Activated CD4-positive, alpha-beta memory T cell treated with anti-CD3 and anti-CD28 coated beads for 36 hours (primary cell): Measurements from ENCODE around the gene KIF26B. TPM values are rescaled to one million over a fixed set of nuclear protein-coding genes. Genes with fewer than 3 reads are reported as not detected.

ENCODE experiments used
- CTCF ChIA-PET: fragments of 350-600 bp; sonication (Branson Sonifier 250); formaldehyde crosslinking; loops from one replicate; lab custom pipeline; 2021; ENCODE audit warnings: antibody characterized with exemption, inconsistent platforms; lab: Charles Lee
- POLR2A ChIA-PET: fragments of 350-600 bp; sonication (Branson Sonifier 250); formaldehyde crosslinking; loops from one replicate; lab custom pipeline; 2021; ENCODE audit warnings: antibody characterized with exemption; lab: Charles Lee
- DNase-seq: peaks from one replicate; pipeline ENCODE4 v3.0.0-alpha.2; 2020
- H3K27ac Mint-ChIP-seq: one replicate; pipeline ENCODE4 v1.8.0; 2021; ENCODE audit warnings: mixed read lengths
- H3K27me3 Mint-ChIP-seq: one replicate; pipeline ENCODE4 v1.8.0; 2021; ENCODE audit warnings: mixed read lengths
- H3K36me3 Mint-ChIP-seq: one replicate; pipeline ENCODE4 v1.8.0; 2021; ENCODE audit warnings: mixed read lengths
- H3K4me1 Mint-ChIP-seq: one replicate; pipeline ENCODE4 v1.8.0; 2021; ENCODE audit warnings: low read depth, mixed read lengths
- H3K4me3 Mint-ChIP-seq: one replicate; pipeline ENCODE4 v1.8.0; 2021; ENCODE audit warnings: mild to moderate bottlenecking, mixed read lengths
- H3K9me3 Mint-ChIP-seq: one replicate; pipeline ENCODE4 v1.8.0; 2021; ENCODE audit warnings: mixed read lengths
- intact Hi-C: fragments of 100-400 bp; cut with micrococcal nuclease; formaldehyde crosslinking; loops from one replicate; pipeline ENCODE4 v1.15.1; 2023
- total RNA-seq, 2 experiments: library from RNA; stranded (reverse); gene quantifications; one replicate each; pipeline ENCODE4 v1.2.3, GENCODE V29; 2021

The KIF26B gene
- total RNA-seq, 2 experiments from 2014 or later: not detected

- ChIA-PET POLR2A (no interaction called here), CTCF (interaction anchor here (0.6 kb wide), 1 partner anchor 829 kb away, joined by 4 read pairs; no protein-coding TSS in a partner anchor)
- no peak overlapping the region for H3K4me3 Mint-ChIP-seq
- no peaks in the 10 kb centered on the region for H3K4me1 Mint-ChIP-seq
- no peak overlapping the region for H3K27ac Mint-ChIP-seq
- DNase-seq: no peak
- peaks cover 9% of the 10 kb centered on the region for H3K27me3 Mint-ChIP-seq
- no peaks in the 10 kb centered on the region for H3K36me3 Mint-ChIP-seq
- no peaks in the 10 kb centered on the region for H3K9me3 Mint-ChIP-seq
- intact Hi-C loops: no loop called here
These were observed 424.0 kb downstream of the KIF26B start for GRCh38 chr1:245578771-245579170.

- no peaks in the 10 kb centered on the region for H3K36me3 Mint-ChIP-seq
- no peak for DNase-seq
- no peak overlapping the region for H3K4me3 Mint-ChIP-seq
- H3K9me3 Mint-ChIP-seq: no peaks in the 10 kb centered on the region
- H3K4me1 Mint-ChIP-seq: no peaks in the 10 kb centered on the region
- CTCF ChIA-PET: no interaction called here
- intact Hi-C loops: no loop called here
- POLR2A ChIA-PET: no interaction called here
- peaks cover 9% of the 10 kb centered on the region for H3K27me3 Mint-ChIP-seq
- no peak overlapping the region for H3K27ac Mint-ChIP-seq
These were observed 425.1 kb downstream of the KIF26B start for GRCh38 chr1:245579881-245580280.

GRCh38 chr1:245580651-245581050, 425.9 kb downstream of the KIF26B start:
- no peaks in the 10 kb centered on the region for H3K36me3 Mint-ChIP-seq
- H3K9me3 Mint-ChIP-seq: no peaks in the 10 kb centered on the region
- ChIA-PET POLR2A (no interaction called here), CTCF (no interaction called here)
- H3K27me3 Mint-ChIP-seq: peaks cover 9% of the 10 kb centered on the region
- no peaks in the 10 kb centered on the region for H3K4me1 Mint-ChIP-seq
- no peak overlapping the region for H3K4me3 Mint-ChIP-seq
- intact Hi-C loops: no loop called here
- no peak overlapping the region for H3K27ac Mint-ChIP-seq
- DNase-seq: no peak

GRCh38 chr1:245582026-245582425, 427.2 kb downstream of the KIF26B start:
- no peaks in the 10 kb centered on the region for H3K4me1 Mint-ChIP-seq
- H3K9me3 Mint-ChIP-seq: no peaks in the 10 kb centered on the region
- no peaks in the 10 kb centered on the region for H3K36me3 Mint-ChIP-seq
- H3K27me3 Mint-ChIP-seq: peaks cover 4% of the 10 kb centered on the region
- H3K27ac Mint-ChIP-seq: no peak overlapping the region
- no peak overlapping the region for H3K4me3 Mint-ChIP-seq
- ChIA-PET POLR2A (no interaction called here), CTCF (no interaction called here)
- no peak for DNase-seq
- intact Hi-C loops: no loop called here

- no peaks in the 10 kb centered on the region for H3K36me3 Mint-ChIP-seq
- H3K4me1 Mint-ChIP-seq: no peaks in the 10 kb centered on the region
- ChIA-PET CTCF (no interaction called here), POLR2A (no interaction called here)
- no peak for DNase-seq
- H3K4me3 Mint-ChIP-seq: no peak overlapping the region
- intact Hi-C loops: no loop called here
- no peak overlapping the region for H3K27ac Mint-ChIP-seq
- no peaks in the 10 kb centered on the region for H3K9me3 Mint-ChIP-seq
- H3K27me3 Mint-ChIP-seq: no peaks in the 10 kb centered on the region
These were observed 428.3 kb downstream of the KIF26B start for GRCh38 chr1:245583081-245583480.

GRCh38 chr1:245583575-245584330, 429.0 kb downstream of the KIF26B start:
- no peaks in the 10 kb centered on the region for H3K9me3 Mint-ChIP-seq
- DNase-seq: no peak
- H3K27ac Mint-ChIP-seq: no peak overlapping the region
- ChIA-PET CTCF (no interaction called here), POLR2A (no interaction called here)
- intact Hi-C loops: no loop called here
- H3K36me3 Mint-ChIP-seq: no peaks in the 10 kb centered on the region
- no peaks in the 10 kb centered on the region for H3K27me3 Mint-ChIP-seq
- H3K4me1 Mint-ChIP-seq: no peaks in the 10 kb centered on the region
- no peak overlapping the region for H3K4me3 Mint-ChIP-seq

- ChIA-PET POLR2A (interaction anchor here (0.5 kb wide), 1 partner anchor 37 kb away, joined by 6 read pairs; no protein-coding TSS in a partner anchor), CTCF (no interaction called here)
- intact Hi-C loops: no loop called here
- Mint-ChIP-seq H3K9me3 (no peaks in the 10 kb centered on the region), H3K36me3 (no peaks in the 10 kb centered on the region), H3K27me3 (no peaks in the 10 kb centered on the region), H3K4me3 (no peak overlapping the region), H3K4me1 (no peaks in the 10 kb centered on the region), H3K27ac (no peak overlapping the region)
- DNase-seq: no peak
These were observed 430.6 kb downstream of the KIF26B start for GRCh38 chr1:245585252-245585959.

- DNase-seq: no peak
- H3K4me1 Mint-ChIP-seq: no peaks in the 10 kb centered on the region
- H3K36me3 Mint-ChIP-seq: no peaks in the 10 kb centered on the region
- H3K27me3 Mint-ChIP-seq: no peaks in the 10 kb centered on the region
- no peak overlapping the region for H3K27ac Mint-ChIP-seq
- no peaks in the 10 kb centered on the region for H3K9me3 Mint-ChIP-seq
- ChIA-PET CTCF (no interaction called here), POLR2A (no interaction called here)
- intact Hi-C loops: no loop called here
- H3K4me3 Mint-ChIP-seq: no peak overlapping the region
These were observed 432.8 kb downstream of the KIF26B start for GRCh38 chr1:245587435-245588115.

GRCh38 chr1:245588116-245588639, 433.4 kb downstream of the KIF26B start:
- DNase-seq: no peak
- H3K4me1 Mint-ChIP-seq: no peaks in the 10 kb centered on the region
- intact Hi-C loops: no loop called here
- no peaks in the 10 kb centered on the region for H3K9me3 Mint-ChIP-seq
- no peak overlapping the region for H3K27ac Mint-ChIP-seq
- H3K27me3 Mint-ChIP-seq: no peaks in the 10 kb centered on the region
- POLR2A ChIA-PET: no interaction called here
- no peak overlapping the region for H3K4me3 Mint-ChIP-seq
- H3K36me3 Mint-ChIP-seq: no peaks in the 10 kb centered on the region
- CTCF ChIA-PET: no interaction called here

GRCh38 chr1:245589316-245589715, 434.5 kb downstream of the KIF26B start:
- CTCF ChIA-PET: no interaction called here
- Mint-ChIP-seq H3K9me3 (no peaks in the 10 kb centered on the region), H3K4me3 (no peak overlapping the region), H3K36me3 (no peaks in the 10 kb centered on the region), H3K27ac (no peak overlapping the region), H3K4me1 (no peaks in the 10 kb centered on the region), H3K27me3 (no peaks in the 10 kb centered on the region)
- POLR2A ChIA-PET: no interaction called here
- intact Hi-C loops: no loop called here
- no peak for DNase-seq

GRCh38 chr1:245589906-245590305, 435.1 kb downstream of the KIF26B start:
- no peak overlapping the region for H3K27ac Mint-ChIP-seq
- H3K27me3 Mint-ChIP-seq: no peaks in the 10 kb centered on the region
- ChIA-PET CTCF (no interaction called here), POLR2A (no interaction called here)
- DNase-seq: no peak
- intact Hi-C loops: no loop called here
- no peaks in the 10 kb centered on the region for H3K4me1 Mint-ChIP-seq
- H3K9me3 Mint-ChIP-seq: no peaks in the 10 kb centered on the region
- H3K4me3 Mint-ChIP-seq: no peak overlapping the region
- H3K36me3 Mint-ChIP-seq: no peaks in the 10 kb centered on the region

- Mint-ChIP-seq H3K27ac (no peak overlapping the region), H3K4me3 (no peak overlapping the region), H3K36me3 (no peaks in the 10 kb centered on the region), H3K4me1 (no peaks in the 10 kb centered on the region), H3K27me3 (no peaks in the 10 kb centered on the region), H3K9me3 (no peaks in the 10 kb centered on the region)
- ChIA-PET CTCF (no interaction called here), POLR2A (no interaction called here)
- DNase-seq: no peak
- intact Hi-C loops: no loop called here
These were observed 435.9 kb downstream of the KIF26B start for GRCh38 chr1:245590726-245591125.
